GM18507 (cell line): ENCODE measurements around the gene FAM174B.

Experiments used
- DNase-seq: peaks from one replicate; pipeline ENCODE4 v3.0.0; 2011; ENCODE audit warnings: low read depth; ENCODE audit not compliant: insufficient read length; ENCODE audit errors: extremely low spot score
- FAIRE-seq: peaks from 2 replicates; lab custom pipeline; 2011; peaks lifted over from hg19 to GRCh38; lab: Jason Lieb, UNC

FAM174B gene

DNA sequence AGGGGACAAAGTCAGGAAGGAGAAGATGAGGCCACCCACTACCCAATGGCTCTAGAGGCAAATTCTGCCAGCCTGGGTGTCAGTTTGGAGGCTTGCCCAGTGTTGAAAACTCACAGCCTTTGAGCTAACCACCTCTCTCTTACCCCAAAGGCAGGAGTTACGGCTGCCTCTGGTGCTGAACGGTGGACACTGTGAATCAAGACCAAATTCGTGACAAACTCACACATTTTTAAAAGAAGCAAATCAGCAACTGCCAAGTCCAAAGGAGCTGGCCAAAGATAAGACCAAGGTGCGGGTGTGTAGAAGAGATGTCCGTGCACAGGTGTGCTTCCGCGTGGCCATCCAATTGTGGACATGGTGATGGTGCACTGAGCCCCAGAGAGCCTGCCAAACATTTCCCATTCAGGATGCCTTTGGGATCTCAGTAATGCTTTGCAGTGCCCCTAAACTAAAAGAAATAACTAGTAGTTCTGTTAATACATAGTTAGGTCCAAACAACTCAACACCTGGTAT, 74.6 kb downstream of the FAM174B start:
- FAIRE-seq (no peak), DNase-seq (no peak)

DNA sequence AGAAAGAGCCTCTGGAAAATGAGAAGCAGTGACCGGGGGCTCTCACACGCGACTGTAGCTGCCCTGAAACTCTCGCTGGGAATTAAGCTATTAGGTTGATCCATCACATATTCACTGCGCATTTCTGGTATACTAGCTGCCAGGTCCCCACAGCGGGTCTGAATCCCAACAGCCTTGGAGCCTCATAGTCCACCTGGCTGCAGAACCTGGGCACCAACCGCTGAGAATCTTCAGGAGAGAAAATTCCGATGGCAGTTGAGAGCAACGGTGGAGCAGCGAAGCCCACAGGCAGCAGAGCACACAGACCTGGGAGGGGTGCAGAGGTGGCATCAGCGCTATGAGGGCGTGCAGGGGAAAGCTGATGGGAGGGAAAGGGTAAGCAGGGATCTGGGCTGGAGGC, 75.1 kb downstream of the FAM174B start:
- no peak for FAIRE-seq
- DNase-seq: no peak

DNA sequence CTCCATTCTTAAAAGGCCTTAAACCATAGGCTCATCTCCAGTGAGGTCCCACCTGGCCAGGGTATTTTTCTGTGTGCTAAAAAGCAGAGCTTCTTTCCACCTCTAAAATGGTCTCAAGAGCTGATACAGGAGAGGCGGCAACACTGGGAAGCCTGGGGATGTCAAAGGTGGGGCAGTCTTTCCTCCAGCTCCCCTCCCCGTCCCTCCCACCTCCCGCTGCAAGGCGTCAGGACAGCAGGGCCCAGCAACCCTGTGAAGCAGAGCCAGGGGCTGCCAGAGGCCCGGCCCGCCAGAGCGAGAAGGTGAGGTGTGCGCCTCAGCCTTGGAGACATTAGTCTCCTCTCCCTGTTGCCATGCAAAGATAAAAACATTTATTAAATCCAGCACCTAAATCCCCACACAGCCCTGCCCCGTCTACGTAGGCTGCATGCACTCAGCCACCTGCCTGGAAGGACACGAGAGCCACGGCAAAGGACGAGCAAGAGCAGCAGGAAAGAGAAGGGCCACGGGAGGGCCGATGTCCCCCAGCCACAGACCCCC, 75.6 kb downstream of the FAM174B start:
- DNase-seq: no peak
- FAIRE-seq: no peak

DNA sequence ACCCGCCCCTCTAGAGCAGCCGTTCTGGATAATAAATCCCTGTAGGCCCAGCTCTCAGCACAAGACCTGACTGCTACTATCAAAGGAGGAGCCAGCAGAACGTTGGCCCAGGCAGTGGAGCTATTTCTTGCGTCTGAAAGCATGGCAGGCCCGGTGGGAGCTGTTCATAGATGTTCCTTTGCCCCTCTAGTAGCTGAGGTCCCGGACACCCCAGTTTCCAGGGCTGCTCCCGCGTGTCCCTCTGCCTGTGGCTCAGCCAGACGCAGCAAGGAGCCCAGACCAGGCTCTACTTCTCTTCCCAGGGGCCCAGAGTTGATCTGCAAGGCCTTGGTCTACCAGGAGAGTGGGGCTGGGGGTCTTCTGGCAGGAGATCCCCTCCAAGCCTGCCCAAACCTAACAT, 76.1 kb downstream of the FAM174B start:
- no peak for FAIRE-seq
- DNase-seq: no peak

- DNase-seq: no peak
- no peak for FAIRE-seq
These were observed 77.3 kb downstream of the FAM174B start for GRCh38 chr15:92578096-92578835.

- DNase-seq (no peak), FAIRE-seq (no peak)
These were observed 78.9 kb downstream of the FAM174B start for GRCh38 chr15:92576597-92577200.

- FAIRE-seq: no peak
These were observed 81.0 kb downstream of the FAM174B start for GRCh38 chr15:92574566-92574965.

DNA sequence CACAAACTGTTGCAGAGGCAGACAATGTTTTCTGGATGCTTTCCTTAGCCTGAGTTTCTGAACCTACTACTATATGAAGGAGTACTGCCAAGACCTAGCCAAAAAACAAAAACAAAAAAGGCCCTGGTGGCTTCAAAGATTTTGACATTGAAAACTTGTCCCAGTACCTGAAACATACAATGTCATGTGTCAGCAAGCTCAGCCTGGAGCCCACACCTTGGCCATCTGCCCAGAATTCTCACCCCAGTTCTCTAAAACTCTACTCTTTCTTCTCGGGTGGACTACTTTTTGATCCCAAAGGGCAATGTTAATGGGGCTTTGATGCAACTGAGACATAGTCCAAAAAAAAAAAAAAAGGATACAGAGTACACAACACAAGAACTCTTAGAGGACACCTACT, 81.4 kb downstream of the FAM174B start:
- no peak for FAIRE-seq

More at GRCh38 chr15:92574566-92574965, 81.0 kb downstream of the FAM174B start:
- DNase-seq: no peak

GRCh38 chr15:92571824-92572223, 83.8 kb downstream of the FAM174B start:
- DNase-seq (no peak), FAIRE-seq (no peak)

More for the DNA sequence above, 81.4 kb downstream of the FAM174B start:
- no peak for DNase-seq

DNA sequence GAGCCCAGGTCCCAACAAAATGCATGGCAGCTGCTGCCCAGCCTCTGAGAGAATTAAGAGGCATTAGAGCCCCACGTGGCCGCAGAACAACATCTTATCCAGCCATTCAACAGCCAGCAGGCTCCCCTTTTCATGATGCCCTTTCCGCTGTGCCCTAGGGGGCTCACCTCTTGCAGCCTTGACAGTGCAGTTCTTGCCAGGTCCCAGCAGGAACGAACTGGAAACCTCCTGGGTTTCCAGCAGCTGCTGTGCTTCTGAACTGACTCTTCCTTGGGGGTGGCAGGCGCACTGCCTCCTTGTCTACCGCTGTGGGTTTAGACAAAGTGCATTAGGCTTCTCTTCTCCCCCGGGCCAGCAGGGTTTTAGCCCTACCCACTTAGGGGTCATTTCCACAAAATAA, 85.2 kb downstream of the FAM174B start:
- FAIRE-seq: no peak
- DNase-seq: no peak

DNA sequence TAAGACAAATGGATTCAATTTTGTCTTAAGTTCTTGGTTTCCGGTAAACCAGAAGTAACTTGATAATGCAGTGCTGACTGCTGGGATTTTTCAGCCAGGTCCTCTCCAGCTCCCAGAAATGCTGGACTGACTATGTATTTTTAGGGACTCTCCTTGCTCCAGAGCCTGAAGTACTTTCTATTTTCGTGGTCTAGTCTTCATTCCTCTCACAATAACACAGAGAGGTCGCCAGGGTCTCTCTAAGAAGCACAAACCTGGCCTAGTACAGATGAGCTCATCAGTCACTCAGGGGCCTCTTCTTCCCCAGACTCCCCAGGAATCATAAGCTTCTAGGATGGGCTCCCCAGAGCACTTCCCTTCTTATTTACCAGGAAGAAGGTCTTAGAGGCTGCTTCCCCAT, 85.8 kb downstream of the FAM174B start:
- FAIRE-seq (no peak), DNase-seq (no peak)
